ENCODE results near the gene PRR36.

Gene PRR36

GRCh38 chr19:7844951-7845350 is 29.2 kb downstream of the PRR36 start:
- DNase-seq (ENCODE audit: low spot score) = no peak

GRCh38 chr19:7844405-7844804 is 29.8 kb downstream of the PRR36 start:
- DNase-seq (ENCODE audit: low spot score) = no peak

GRCh38 chr19:7843521-7843920 is 30.7 kb downstream of the PRR36 start:
- no peak for DNase-seq (ENCODE audit: low spot score)

- no peak for DNase-seq (ENCODE audit: low spot score)
These were observed 31.4 kb downstream of the PRR36 start for GRCh38 chr19:7842661-7843294.

- DNase-seq (ENCODE audit: low spot score) = no peak
These were observed 32.2 kb downstream of the PRR36 start for GRCh38 chr19:7841751-7842660.

GRCh38 chr19:7840629-7841028 is 33.6 kb downstream of the PRR36 start:
- no peak for DNase-seq (ENCODE audit: low spot score)

- no peak for DNase-seq (ENCODE audit: low spot score)
These were observed 34.7 kb downstream of the PRR36 start for GRCh38 chr19:7839476-7839875.

- DNase-seq (ENCODE audit: low spot score) = no peak
These were observed 40.7 kb downstream of the PRR36 start for GRCh38 chr19:7833225-7834099.

GRCh38 chr19:7832781-7833180 is 41.4 kb downstream of the PRR36 start:
- no peak for DNase-seq (ENCODE audit: low spot score)

- no peak for DNase-seq (ENCODE audit: low spot score)
These were observed 42.2 kb downstream of the PRR36 start for GRCh38 chr19:7832009-7832408.

GRCh38 chr19:7831452-7831851 is 42.7 kb downstream of the PRR36 start:
- DNase-seq (ENCODE audit: low spot score) = no peak

GRCh38 chr19:7830823-7831222 is 43.4 kb downstream of the PRR36 start:
- no peak for DNase-seq (ENCODE audit: low spot score)

GRCh38 chr19:7830272-7830771 is 43.9 kb downstream of the PRR36 start:
- no peak for DNase-seq (ENCODE audit: low spot score)

- DNase-seq (ENCODE audit: low spot score) = peak; percentile 99
These were observed 44.5 kb downstream of the PRR36 start, which contains the start of gene EVI5L for GRCh38 chr19:7829561-7830271. TSS of gene EVI5L (plus strand) at chr19:7830218. CDS start at chr19:7846543, 16,325 bp downstream.

GRCh38 chr19:7829166-7829520 is 45.0 kb downstream of the PRR36 start:
- DNase-seq (ENCODE audit: low spot score) = no peak

- no peak for DNase-seq (ENCODE audit: low spot score)
These were observed 50.4 kb downstream of the PRR36 start for GRCh38 chr19:7823686-7824301.

GRCh38 chr19:7822910-7823515 is 51.2 kb downstream of the PRR36 start:
- DNase-seq (ENCODE audit: low spot score) = no peak

GRCh38 chr19:7820588-7820987 is 53.6 kb downstream of the PRR36 start:
- DNase-seq (ENCODE audit: low spot score) = no peak

- no peak for DNase-seq (ENCODE audit: low spot score)
These were observed 54.9 kb downstream of the PRR36 start for GRCh38 chr19:7819337-7819736.

- no peak for DNase-seq (ENCODE audit: low spot score)
These were observed 55.4 kb downstream of the PRR36 start for GRCh38 chr19:7818806-7819205.
